CD14-positive monocyte (primary cell): ENCODE measurements around the gene DLK2. TPM values are rescaled to one million over a fixed set of nuclear protein-coding genes. Genes with fewer than 3 reads are reported as not detected.

Source experiments
- DNase-seq, 3 donors: peaks; one replicate each; pipeline ENCODE4 v3.0.0-alpha.2; 2011 to 2022
- H2AFZ ChIP-seq: 2 replicates; pipeline ENCODE4 v1.6.0; 2012; ENCODE audit warnings: mild to moderate bottlenecking, low read depth, low read length, inconsistent platforms; ENCODE audit not compliant: insufficient read depth, poor library complexity, severe bottlenecking
- H3K27ac ChIP-seq, 2 donors: 1 replicate in 1 of 2; 2 replicates in 1 of 2; pipeline ENCODE4 v1.5.1; 2012 to 2013; ENCODE audit warnings: low read length in 2 of 2, control low read depth in 1 of 2, inconsistent platforms in 1 of 2, low read depth in 1 of 2, mild to moderate bottlenecking in 1 of 2
- H3K27me3 ChIP-seq, 2 donors: one replicate each; pipeline versions ENCODE4 v1.6.0 to v1.6.1; 2011 to 2013; ENCODE audit warnings: low read length in 2 of 2; ENCODE audit not compliant: control insufficient read depth in 2 of 2, insufficient read depth in 2 of 2
- H3K36me3 ChIP-seq, 2 donors: replicated peaks in 1 of 2; 1 replicate in 1 of 2; 2 replicates in 1 of 2; pipeline versions ENCODE4 v1.5.1 to v1.6.1; 2012 to 2013; ENCODE audit warnings: low read length in 2 of 2, control low read depth in 1 of 2, inconsistent platforms in 1 of 2, mild to moderate bottlenecking in 1 of 2; ENCODE audit not compliant: insufficient read depth in 2 of 2, control insufficient read depth in 1 of 2
- H3K4me1 ChIP-seq, 2 donors: 1 replicate in 1 of 2; 2 replicates in 1 of 2; pipeline versions ENCODE4 v1.5.1 to v1.6.1; 2012 to 2013; ENCODE audit warnings: low read length in 2 of 2, control low read depth in 1 of 2, inconsistent platforms in 1 of 2, mild to moderate bottlenecking in 1 of 2, moderate library complexity in 1 of 2; ENCODE audit not compliant: insufficient read depth in 2 of 2, control insufficient read depth in 1 of 2
- H3K4me2 ChIP-seq: replicated peaks from 2 replicates; pipeline ENCODE3; 2012; ENCODE audit warnings: low read length, moderate library complexity, mild to moderate bottlenecking; ENCODE audit not compliant: poor library complexity, severe bottlenecking; ENCODE audit errors: extremely low read depth
- H3K4me3 ChIP-seq, 3 experiments: fragments of 200-600 bp in 1 of 3; sonication (generic) in 1 of 3; replicated peaks in 1 of 3; 1 replicate in 2 of 3; 2 replicates in 1 of 3; pipeline ENCODE4 v1.5.1; 2011 to 2013; ENCODE audit warnings: low read length in 3 of 3, mild to moderate bottlenecking in 3 of 3, control low read depth in 2 of 3, low read depth in 2 of 3, inconsistent platforms in 1 of 3, moderate library complexity in 1 of 3
- H3K79me2 ChIP-seq: 2 replicates; pipeline ENCODE4 v1.6.0; 2012; ENCODE audit warnings: mild to moderate bottlenecking, control low read depth, inconsistent platforms, low read length, moderate library complexity; ENCODE audit not compliant: insufficient read depth
- H3K9ac ChIP-seq: 2 replicates; pipeline ENCODE4 v1.6.0; 2017; ENCODE audit warnings: low read length, mild to moderate bottlenecking; ENCODE audit not compliant: insufficient read depth, poor library complexity, severe bottlenecking
- H3K9me3 ChIP-seq, 2 donors: replicated peaks in 1 of 2; 1 replicate in 1 of 2; 2 replicates in 1 of 2; pipeline versions ENCODE4 v1.5.1 to v1.6.1; 2012 to 2013; ENCODE audit warnings: low read length in 2 of 2, control low read depth in 1 of 2; ENCODE audit not compliant: control insufficient read depth in 1 of 2, insufficient read depth in 1 of 2
- H4K20me1 ChIP-seq: 2 replicates; pipeline ENCODE4 v1.6.0; 2012; ENCODE audit warnings: mild to moderate bottlenecking, low read length, control low read depth, moderate library complexity; ENCODE audit not compliant: insufficient read depth
- H3K27ac Mint-ChIP-seq, 7 donors: one replicate each; pipeline ENCODE4 v1.8.0; 2020; ENCODE audit warnings: mild to moderate bottlenecking in 7 of 7, mixed read lengths in 7 of 7, moderate library complexity in 6 of 7, inconsistent platforms in 2 of 7
- H3K27me3 Mint-ChIP-seq, 3 donors: one replicate each; pipeline ENCODE4 v1.8.0; 2021 to 2022; ENCODE audit warnings: low read depth in 3 of 3, mild to moderate bottlenecking in 3 of 3, mixed read lengths in 3 of 3, moderate library complexity in 3 of 3, inconsistent platforms in 1 of 3
- H3K36me3 Mint-ChIP-seq, 2 donors: one replicate each; pipeline ENCODE4 v1.8.0; 2020; ENCODE audit warnings: mixed read lengths in 2 of 2, inconsistent platforms in 1 of 2, mild to moderate bottlenecking in 1 of 2
- H3K4me1 Mint-ChIP-seq: one replicate; pipeline ENCODE4 v1.8.0; 2020; ENCODE audit warnings: mild to moderate bottlenecking, mixed read lengths
- H3K4me3 Mint-ChIP-seq, 2 donors: one replicate each; pipeline ENCODE4 v1.8.0; 2020; ENCODE audit warnings: mild to moderate bottlenecking in 2 of 2, mixed read lengths in 2 of 2, moderate library complexity in 1 of 2
- H3K9me3 Mint-ChIP-seq, 7 donors: one replicate each; pipeline ENCODE4 v1.8.0; 2020 to 2022; ENCODE audit warnings: mixed read lengths in 7 of 7, mild to moderate bottlenecking in 6 of 7, moderate library complexity in 6 of 7, inconsistent platforms in 2 of 7
- CTCF ChIP-seq: fragments of 200-600 bp; IDR thresholded peaks from one replicate; pipeline ENCODE4 v1.8.0; 2022; ENCODE audit warnings: antibody characterized with exemption, mild to moderate bottlenecking
- WGBS: methylation state at CpG from one replicate; pipeline ENCODE4 v1.1.5; 2013; ENCODE audit warnings: missing lambda C conversion rate; ENCODE audit not compliant: insufficient coverage; 5-methylcytosine and 5-hydroxymethylcytosine counted together
- intact Hi-C, 2 donors: fragments of 100-400 bp; cut with micrococcal nuclease; formaldehyde crosslinking; loops; one replicate each; pipeline versions ENCODE4 v1.15.0 to v1.15.1; 2023
- polyA minus RNA-seq: library from RNA; depleted of rRNA, polyadenylated mRNA; stranded (reverse); fragments of >200 nt; gene quantifications from 2 replicates; pipeline ENCODE4 v1.2.3, GENCODE V29; 2012
- polyA plus RNA-seq, 3 donors: library from polyadenylated mRNA; depleted of rRNA in 1 of 3; unstranded in 2 of 3; stranded (reverse) in 1 of 3; fragments of 300-500 nt in 2 of 3; fragments of >200 nt in 1 of 3; fragmentation: Illumina TruSeq in 2 of 3; gene quantifications; 1 replicate in 2 of 3; 2 replicates in 1 of 3; pipeline ENCODE4 v1.2.3, GENCODE V29; 2012 to 2021
- total RNA-seq, 12 experiments: library from RNA in 1 of 12; stranded (reverse) in 1 of 12; fragments of 120-200 nt in 1 of 12; gene quantifications; one replicate each; pipeline ENCODE4 v1.2.4 and lab custom pipeline; 2013 to 2026; ENCODE audit warnings: mixed read lengths in 6 of 12, inconsistent platforms in 1 of 12

The DLK2 gene
- not detected for total RNA-seq (2013)
- polyA plus RNA-seq (under 1 TPM in 1 of 3 donors, not detected in 2; 0.08 TPM), polyA minus RNA-seq (not detected in 2 replicates), total RNA-seq (lab: John Stamatoyannopoulos, UW) (0 to 0.70 (median 0.03) reads per million in 11 experiments)

DNA sequence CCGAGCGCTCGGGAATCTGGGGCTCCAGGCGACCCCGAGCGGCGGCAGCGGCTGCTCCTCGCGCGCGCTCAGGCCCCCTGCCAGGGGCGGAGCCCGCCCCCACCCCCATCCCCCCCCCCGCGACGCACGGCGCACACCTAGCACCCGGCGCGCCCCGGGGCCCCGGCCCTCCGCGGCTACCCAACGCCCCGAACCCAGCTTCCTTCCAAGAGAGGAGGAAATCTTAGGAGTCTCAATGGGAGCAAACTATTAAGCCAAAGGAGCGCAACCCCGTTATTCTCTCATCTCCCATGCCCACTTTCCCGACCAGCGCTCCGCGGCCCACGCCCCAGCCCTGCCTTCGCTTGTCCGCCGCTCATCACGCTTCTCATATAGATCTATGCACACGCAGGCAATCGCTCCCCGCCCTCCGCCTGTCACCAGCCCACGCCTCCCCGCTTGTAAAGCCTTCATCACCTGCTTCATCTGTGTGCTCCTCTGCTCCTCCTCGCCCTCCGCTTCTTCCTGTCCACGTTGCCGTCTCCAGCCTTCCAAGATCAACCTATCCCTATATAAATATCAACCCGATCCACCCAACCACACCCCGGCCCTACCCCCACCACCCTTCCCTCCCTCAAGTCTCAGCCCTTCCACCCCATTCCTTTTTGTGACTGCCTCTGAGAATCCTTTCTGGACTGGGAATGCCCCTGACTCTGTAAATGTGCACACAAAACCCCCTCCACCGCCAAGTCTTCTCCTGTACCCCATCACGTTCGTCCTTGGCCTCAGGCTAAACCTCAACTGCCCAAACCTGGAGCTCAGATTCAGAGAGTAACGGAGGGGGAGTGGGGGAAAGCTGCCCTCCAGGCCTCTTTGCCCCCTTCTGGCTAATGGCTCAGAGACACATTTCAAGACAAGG lies at the start of gene DLK2:
DLK2 (minus strand) TSS at position 18 of the 898 bp plus-strand sequence. CDS start 723 bp downstream, outside the sequence.
- Mint-ChIP-seq H3K4me3 (peak within 1 kb of the TSS; percentile 80 to 97), H3K9me3 (peaks cover 0 to 25% (median 8%) of the 10 kb centered on the region in 7 donors), H3K36me3 (peaks cover 36% of the 10 kb centered on the region in 2 donors), H3K27me3 (peaks cover 38 to 45% (median 43%) of the 10 kb centered on the region in 3 donors), H3K4me1 (peaks cover 14% of the 10 kb centered on the region), H3K27ac (peak within 1 kb of the TSS in 2 of 7 donors; percentile 19 to 30)
- 3% methylated on average over 34 of the region's 55 CpGs for WGBS
- TF ChIP-seq CTCF: no peak
- H2AFZ ChIP-seq: peak within 1 kb of the TSS; percentile 74
- peaks cover 17 to 33% of the 10 kb centered on the region in 2 donors for H3K27me3 ChIP-seq
- H4K20me1 ChIP-seq: no peaks in the 10 kb centered on the region
- intact Hi-C loops: loop anchor here in 1 of 2 donors (2.0 kb wide), 1 partner anchor 51 kb away; no protein-coding TSS in a partner anchor
- peak within 1 kb of the TSS; percentile 44 to 88 (median 51) for H3K4me3 ChIP-seq
- H3K79me2 ChIP-seq: no peaks in the 10 kb centered on the region
- H3K4me1 ChIP-seq: peaks cover 12 to 20% of the 10 kb centered on the region in 2 donors
- H3K27ac ChIP-seq: no peak within 1 kb of the TSS
- H3K9me3 ChIP-seq: no peaks in the 10 kb centered on the region
- peaks cover 17 to 26% of the 10 kb centered on the region in 2 donors for H3K36me3 ChIP-seq
- peak in 1 of 3 donors; percentile 8 for DNase-seq
- H3K9ac ChIP-seq: peak within 1 kb of the TSS; percentile 59
- H3K4me2 ChIP-seq: peak within 1 kb of the TSS; percentile 100

- H3K27ac Mint-ChIP-seq: peak overlapping the region in 1 of 7 donors; percentile 62
- intact Hi-C loops: loop anchor here in 1 of 2 donors (10.0 kb wide), 1 partner anchor 149 kb away; no protein-coding TSS in a partner anchor
- TF ChIP-seq CTCF: no peak
These were observed 48.1 kb upstream of the DLK2 start for GRCh38 chr6:43503443-43503842.

More at GRCh38 chr6:43503443-43503842, 48.1 kb upstream of the DLK2 start:
- Mint-ChIP-seq H3K9me3 (peaks cover 0 to 5% (median 0%) of the 10 kb centered on the region in 7 donors), H3K27me3 (peaks cover 10 to 13% (median 11%) of the 10 kb centered on the region in 3 donors), H3K4me1 (peaks cover 6% of the 10 kb centered on the region), H3K4me3 (no peak overlapping the region), H3K36me3 (peaks cover 69 to 75% of the 10 kb centered on the region in 2 donors)
- 97% methylated on average over 8 of the region's 8 CpGs for WGBS
- H3K79me2 ChIP-seq: no peaks in the 10 kb centered on the region
- no peak overlapping the region for H3K4me3 ChIP-seq
- H3K9ac ChIP-seq: no peak overlapping the region
- H2AFZ ChIP-seq: no peak overlapping the region
- H3K36me3 ChIP-seq: peaks cover 67 to 79% of the 10 kb centered on the region in 2 donors
- peaks cover under 1 to 16% of the 10 kb centered on the region in 2 donors for H3K27me3 ChIP-seq
- H4K20me1 ChIP-seq: peaks cover 5% of the 10 kb centered on the region
- peaks cover 3 to 4% of the 10 kb centered on the region in 2 donors for H3K4me1 ChIP-seq
- no peak for DNase-seq
- H3K27ac ChIP-seq: no peak overlapping the region
- no peaks in the 10 kb centered on the region for H3K9me3 ChIP-seq
- no peak overlapping the region for H3K4me2 ChIP-seq
